NCI-H82 (cell line): ENCODE results near the gene EIF3A.
"Not testable (repeated sequence)": the region's sequence is repeated elsewhere in the genome, so short reads cannot be mapped to it uniquely, and the experiment has no call there.

Experiments used
- DNase-seq: peaks from one replicate; lab custom pipeline; 2025; lab: John Stamatoyannopoulos, UW

The EIF3A gene

GRCh38 chr10:119051775-119052174, 28.8 kb downstream of the EIF3A start:
- no peak for DNase-seq

GRCh38 chr10:119049777-119050176, 30.8 kb downstream of the EIF3A start:
- DNase-seq, result no peak

- no peak for DNase-seq
Measured at GRCh38 chr10:119049361-119049760, 31.3 kb downstream of the EIF3A start.

GRCh38 chr10:119045561-119045960, 35.1 kb downstream of the EIF3A start:
- DNase-seq, result no peak

- no peak for DNase-seq
Measured at GRCh38 chr10:119042169-119042568, 38.4 kb downstream of the EIF3A start.

GRCh38 chr10:119041326-119041725, 39.3 kb downstream of the EIF3A start:
- no peak for DNase-seq

- no peak for DNase-seq
Measured at GRCh38 chr10:119039161-119039560, 41.5 kb downstream of the EIF3A start.

- peak; percentile 36 for DNase-seq
Measured at GRCh38 chr10:119031496-119032059, 49.0 kb downstream of the EIF3A start.

- peak; percentile 81 for DNase-seq
Measured at GRCh38 chr10:119030421-119031250, 50.0 kb downstream of the EIF3A start.

- DNase-seq, result peak; percentile 78
Measured at GRCh38 chr10:119029613-119030420, 50.8 kb downstream of the EIF3A start, which contains the start of gene NANOS1. TSS of gene NANOS1 (plus strand) at chr10:119029714. CDS start at chr10:119029802, 88 bp downstream.

- DNase-seq, result peak; percentile 95
Measured at GRCh38 chr10:119028900-119029612, 51.6 kb downstream of the EIF3A start.

GRCh38 chr10:119028445-119028899, 52.1 kb downstream of the EIF3A start:
- not testable (repeated sequence) for DNase-seq

- no peak for DNase-seq
Measured at GRCh38 chr10:119026301-119027110, 54.1 kb downstream of the EIF3A start.

GRCh38 chr10:119025776-119026175, 54.8 kb downstream of the EIF3A start:
- DNase-seq, result no peak

- DNase-seq, result no peak
Measured at GRCh38 chr10:119025336-119025735, 55.3 kb downstream of the EIF3A start.

GRCh38 chr10:119024882-119025281, 55.7 kb downstream of the EIF3A start:
- DNase-seq, result no peak

GRCh38 chr10:119023553-119023868, 57.1 kb downstream of the EIF3A start:
- no peak for DNase-seq

GRCh38 chr10:119022846-119023552, 57.6 kb downstream of the EIF3A start:
- peak; percentile 18 for DNase-seq

GRCh38 chr10:119020627-119020946, 60.0 kb downstream of the EIF3A start:
- peak; percentile 50 for DNase-seq

GRCh38 chr10:119007211-119007574, 73.4 kb downstream of the EIF3A start:
- DNase-seq, result peak; percentile 35
